PFSK-1 (cell line): Measurements from ENCODE around the gene SELENOP.

Experiments used
- FOXP2 ChIP-seq: optimal IDR thresholded peaks from 2 replicates; pipeline ENCODE3; 2011; ENCODE audit warnings: borderline replicate concordance, control low read depth, inconsistent platforms; ENCODE audit not compliant: insufficient read depth; ENCODE audit errors: extremely low read length, extremely low read depth
- POLR2AphosphoS5 ChIP-seq: IDR thresholded peaks from 2 replicates; pipeline ENCODE4 v1.6.1; 2012; ENCODE audit warnings: low read depth, mild to moderate bottlenecking, control low read depth, low read length, moderate library complexity
- REST ChIP-seq, 2 experiments: IDR thresholded peaks; 2 replicates each; pipeline versions ENCODE4 v1.6.1 to v1.8.0; 2011 to 2012; ENCODE audit warnings: low read depth in 2 of 2, low read length in 2 of 2, control low read depth in 1 of 2, inconsistent platforms in 1 of 2, mild to moderate bottlenecking in 1 of 2, moderate library complexity in 1 of 2; ENCODE audit not compliant: insufficient read depth in 1 of 2
- SIN3A ChIP-seq: IDR thresholded peaks from 2 replicates; pipeline ENCODE4 v1.6.1; 2012; ENCODE audit warnings: mild to moderate bottlenecking, low read length, moderate library complexity, borderline replicate concordance; ENCODE audit not compliant: insufficient read depth
- TAF1 ChIP-seq: IDR thresholded peaks from 2 replicates; pipeline ENCODE4 v1.6.1; 2012; ENCODE audit warnings: low read length, control low read depth, borderline replicate concordance; ENCODE audit not compliant: insufficient read depth

Gene SELENOP

GRCh38 chr5:42836070-42836769, 24.5 kb upstream of the SELENOP start:
- TF ChIP-seq TAF1: no peak
- no peak for TF ChIP-seq FOXP2
- TF ChIP-seq POLR2AphosphoS5: no peak
- no peak for TF ChIP-seq REST (IDR thresholded peaks at IDR 0.05; ENCODE audit: insufficient read depth in 1 of 2, low read depth in 2 of 2, low read length in 2 of 2)
- no peak for TF ChIP-seq SIN3A

GRCh38 chr5:42832060-42832459, 20.4 kb upstream of the SELENOP start:
- TF ChIP-seq REST (IDR thresholded peaks at IDR 0.05; ENCODE audit: insufficient read depth in 1 of 2, low read depth in 2 of 2, low read length in 2 of 2) (no peak), POLR2AphosphoS5 (no peak)

GRCh38 chr5:42830924-42831323, 19.2 kb upstream of the SELENOP start:
- TF ChIP-seq FOXP2 (no peak), POLR2AphosphoS5 (no peak), SIN3A (no peak), REST (IDR thresholded peaks at IDR 0.05; ENCODE audit: insufficient read depth in 1 of 2, low read depth in 2 of 2, low read length in 2 of 2) (no peak), TAF1 (no peak)

GRCh38 chr5:42828671-42829070, 17.0 kb upstream of the SELENOP start:
- TF ChIP-seq REST (IDR thresholded peaks at IDR 0.05; ENCODE audit: insufficient read depth in 1 of 2, low read depth in 2 of 2, low read length in 2 of 2) (no peak), SIN3A (no peak), FOXP2 (no peak), POLR2AphosphoS5 (no peak), TAF1 (no peak)
